22Rv1 (cell line): Measurements from ENCODE around the gene SPCS1.

ENCODE experiments used
- CTCF ChIP-seq: fragments of 450-650 bp; IDR thresholded peaks from 2 replicates; pipeline ENCODE4 v1.5.1; 2017; ENCODE audit warnings: mild to moderate bottlenecking
- ZFX ChIP-seq: fragments of 450-650 bp; IDR thresholded peaks from 2 replicates; pipeline ENCODE4 v1.6.1; 2017; ENCODE audit warnings: antibody characterized with exemption, borderline replicate concordance

GRCh38 chr3:52683611-52684010, 22.3 kb upstream of the SPCS1 start:
- no peak for TF ChIP-seq CTCF
- TF ChIP-seq ZFX: no peak
